A549 (cell line): ENCODE results near the gene SPAST.

Experiments
- BHLHE40 ChIP-seq: IDR thresholded peaks from 2 replicates; pipeline ENCODE4 v1.6.1; 2012; ENCODE audit warnings: low read depth, low read length, inconsistent platforms
- EP300 ChIP-seq, 2 experiments: fragments of >200 bp; sonication (Bioruptor Twin); formaldehyde crosslinking; IDR thresholded peaks; 2 replicates in 1 of 2; 3 replicates in 1 of 2; pipeline ENCODE4 v1.6.1; 2016 to 2017
- HOXB13 ChIP-seq: fragments of 250-450 bp; sonication (Bioruptor Pico); IDR thresholded peaks from 2 replicates; pipeline ENCODE4 v1.5.0; 2020; ENCODE audit warnings: low read depth, mild to moderate bottlenecking, moderate library complexity
- HOXB5 ChIP-seq: fragments of 250-450 bp; sonication (Bioruptor Pico); IDR thresholded peaks from 2 replicates; pipeline ENCODE4 v1.5.0; 2020; ENCODE audit warnings: mild to moderate bottlenecking, moderate library complexity
- KDM5A ChIP-seq: fragments of 200-600 bp; sonication (generic); IDR thresholded peaks from 2 replicates; pipeline ENCODE4 v1.6.1; 2016; ENCODE audit warnings: antibody characterized with exemption, mild to moderate bottlenecking
- MAZ ChIP-seq: fragments of 150-350 bp; IDR thresholded peaks from 2 replicates; pipeline ENCODE4 v1.6.1; 2014; ENCODE audit warnings: antibody characterized with exemption, low read depth, low read length, borderline replicate concordance
- PBX3 ChIP-seq: IDR thresholded peaks from 2 replicates; pipeline ENCODE4 v1.6.1; 2012
- POLR2A ChIP-seq: IDR thresholded peaks from 2 replicates; pipeline ENCODE4 v1.6.1; 2012; ENCODE audit warnings: mild to moderate bottlenecking, low read length
- POLR2AphosphoS2 ChIP-seq: conservative IDR thresholded peaks from 2 replicates; pipeline ENCODE4 v1.6.1; 2012; ENCODE audit warnings: low read length, improper control_type of control experiment, inconsistent platforms
- RAD21 ChIP-seq, 2 experiments: fragments of >200 bp in 1 of 2; sonication (Bioruptor Twin) in 1 of 2; formaldehyde crosslinking in 1 of 2; IDR thresholded peaks in 1 of 2; conservative IDR thresholded peaks in 1 of 2; 2 replicates in 1 of 2; 3 replicates in 1 of 2; pipeline ENCODE4 v1.6.1; 2012 to 2018; ENCODE audit warnings: inconsistent platforms in 1 of 2
- ZFP36 ChIP-seq: fragments of 450-650 bp; IDR thresholded peaks from 2 replicates; pipeline ENCODE4 v1.6.1; 2014; ENCODE audit warnings: borderline replicate concordance; ENCODE audit not compliant: partially characterized antibody
- TF ChIP-seq, protein P1 (sequence below): IDR thresholded peaks from 2 replicates; pipeline ENCODE4 v1.6.1; 2012
- TF ChIP-seq, protein P2 (sequence below): fragments of >200 bp; sonication (Bioruptor Twin); formaldehyde crosslinking; IDR thresholded peaks from 3 replicates; pipeline ENCODE4 v1.5.1; 2016
- TF ChIP-seq, protein P3 (sequence below): fragments of 200-600 bp; sonication (generic); IDR thresholded peaks from 2 replicates; pipeline ENCODE4 v1.6.1; 2016; ENCODE audit warnings: antibody characterized with exemption, mild to moderate bottlenecking, moderate library complexity

DNA sequence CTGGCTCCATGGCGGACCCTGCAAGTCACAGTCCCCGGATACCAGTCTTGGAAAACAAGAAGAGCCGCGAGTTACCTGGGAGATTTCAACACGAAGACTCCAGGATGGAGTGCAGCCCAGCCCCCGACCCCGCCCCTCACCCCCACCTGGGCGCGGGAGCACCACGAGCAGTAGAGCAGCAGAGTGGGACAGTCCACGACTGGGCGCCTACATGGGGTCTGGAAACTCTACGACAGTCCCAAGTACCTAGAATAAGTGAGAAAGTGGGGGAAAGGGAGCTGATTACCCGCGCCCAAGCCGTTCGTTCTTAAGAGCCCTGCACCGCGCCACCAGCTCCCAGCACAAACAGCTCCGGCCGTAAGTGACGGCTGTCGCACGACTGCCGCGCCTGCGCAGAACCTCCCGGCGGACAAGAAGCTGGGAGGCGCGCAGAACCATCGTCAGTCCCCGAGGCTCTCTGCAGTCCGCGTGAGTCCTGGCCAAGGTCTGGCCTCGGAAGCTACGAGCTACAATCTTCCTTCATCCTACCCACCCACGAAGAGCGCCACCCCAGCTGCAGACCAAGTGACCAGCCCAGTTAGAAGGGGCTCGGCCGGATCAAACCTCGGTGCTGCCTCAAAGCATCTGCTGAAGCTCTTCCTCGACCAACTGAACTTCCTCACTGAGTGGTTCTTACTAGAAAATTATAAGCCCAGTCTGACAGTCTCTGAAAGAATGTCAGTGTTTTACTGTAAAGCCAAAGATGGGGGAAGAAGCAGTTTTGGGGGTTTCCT, 23.7 kb upstream of the SPAST start, which contains the start of gene DPY30:
- TF ChIP-seq, protein P1, sequence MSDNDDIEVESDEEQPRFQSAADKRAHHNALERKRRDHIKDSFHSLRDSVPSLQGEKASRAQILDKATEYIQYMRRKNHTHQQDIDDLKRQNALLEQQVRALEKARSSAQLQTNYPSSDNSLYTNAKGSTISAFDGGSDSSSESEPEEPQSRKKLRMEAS, result peak; percentile 91
- TF ChIP-seq, protein P2, sequence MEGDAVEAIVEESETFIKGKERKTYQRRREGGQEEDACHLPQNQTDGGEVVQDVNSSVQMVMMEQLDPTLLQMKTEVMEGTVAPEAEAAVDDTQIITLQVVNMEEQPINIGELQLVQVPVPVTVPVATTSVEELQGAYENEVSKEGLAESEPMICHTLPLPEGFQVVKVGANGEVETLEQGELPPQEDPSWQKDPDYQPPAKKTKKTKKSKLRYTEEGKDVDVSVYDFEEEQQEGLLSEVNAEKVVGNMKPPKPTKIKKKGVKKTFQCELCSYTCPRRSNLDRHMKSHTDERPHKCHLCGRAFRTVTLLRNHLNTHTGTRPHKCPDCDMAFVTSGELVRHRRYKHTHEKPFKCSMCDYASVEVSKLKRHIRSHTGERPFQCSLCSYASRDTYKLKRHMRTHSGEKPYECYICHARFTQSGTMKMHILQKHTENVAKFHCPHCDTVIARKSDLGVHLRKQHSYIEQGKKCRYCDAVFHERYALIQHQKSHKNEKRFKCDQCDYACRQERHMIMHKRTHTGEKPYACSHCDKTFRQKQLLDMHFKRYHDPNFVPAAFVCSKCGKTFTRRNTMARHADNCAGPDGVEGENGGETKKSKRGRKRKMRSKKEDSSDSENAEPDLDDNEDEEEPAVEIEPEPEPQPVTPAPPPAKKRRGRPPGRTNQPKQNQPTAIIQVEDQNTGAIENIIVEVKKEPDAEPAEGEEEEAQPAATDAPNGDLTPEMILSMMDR, result no peak
- TF ChIP-seq ZFP36, result no peak
- TF ChIP-seq KDM5A, result no peak
- no peak; the same call in 1 of the 2 replicates for TF ChIP-seq HOXB13 (CRISPR knock-in tag)
- TF ChIP-seq RAD21 (conservative IDR thresholded peaks at IDR 0.05 in 1 of 2, IDR thresholded peaks at IDR 0.05 in 1 of 2), result no peak; a peak in 1 of 5 replicates
- TF ChIP-seq MAZ, result no peak
- no peak for TF ChIP-seq BHLHE40
- no peak for TF ChIP-seq POLR2AphosphoS2
- TF ChIP-seq POLR2A, result peak; percentile 100
- no peak for TF ChIP-seq HOXB5 (CRISPR knock-in tag)
- no peak for TF ChIP-seq EP300 (IDR thresholded peaks at IDR 0.05)
- no peak for TF ChIP-seq PBX3
- TF ChIP-seq, protein P3, sequence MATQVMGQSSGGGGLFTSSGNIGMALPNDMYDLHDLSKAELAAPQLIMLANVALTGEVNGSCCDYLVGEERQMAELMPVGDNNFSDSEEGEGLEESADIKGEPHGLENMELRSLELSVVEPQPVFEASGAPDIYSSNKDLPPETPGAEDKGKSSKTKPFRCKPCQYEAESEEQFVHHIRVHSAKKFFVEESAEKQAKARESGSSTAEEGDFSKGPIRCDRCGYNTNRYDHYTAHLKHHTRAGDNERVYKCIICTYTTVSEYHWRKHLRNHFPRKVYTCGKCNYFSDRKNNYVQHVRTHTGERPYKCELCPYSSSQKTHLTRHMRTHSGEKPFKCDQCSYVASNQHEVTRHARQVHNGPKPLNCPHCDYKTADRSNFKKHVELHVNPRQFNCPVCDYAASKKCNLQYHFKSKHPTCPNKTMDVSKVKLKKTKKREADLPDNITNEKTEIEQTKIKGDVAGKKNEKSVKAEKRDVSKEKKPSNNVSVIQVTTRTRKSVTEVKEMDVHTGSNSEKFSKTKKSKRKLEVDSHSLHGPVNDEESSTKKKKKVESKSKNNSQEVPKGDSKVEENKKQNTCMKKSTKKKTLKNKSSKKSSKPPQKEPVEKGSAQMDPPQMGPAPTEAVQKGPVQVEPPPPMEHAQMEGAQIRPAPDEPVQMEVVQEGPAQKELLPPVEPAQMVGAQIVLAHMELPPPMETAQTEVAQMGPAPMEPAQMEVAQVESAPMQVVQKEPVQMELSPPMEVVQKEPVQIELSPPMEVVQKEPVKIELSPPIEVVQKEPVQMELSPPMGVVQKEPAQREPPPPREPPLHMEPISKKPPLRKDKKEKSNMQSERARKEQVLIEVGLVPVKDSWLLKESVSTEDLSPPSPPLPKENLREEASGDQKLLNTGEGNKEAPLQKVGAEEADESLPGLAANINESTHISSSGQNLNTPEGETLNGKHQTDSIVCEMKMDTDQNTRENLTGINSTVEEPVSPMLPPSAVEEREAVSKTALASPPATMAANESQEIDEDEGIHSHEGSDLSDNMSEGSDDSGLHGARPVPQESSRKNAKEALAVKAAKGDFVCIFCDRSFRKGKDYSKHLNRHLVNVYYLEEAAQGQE, result no peak
